Dedifferentiated amniotic fluid mesenchymal stem cell (primary cell): Measurements from ENCODE around the gene ALS2CL.

Source experiments
- DNase-seq: peaks from one replicate; pipeline ENCODE4 v3.0.0-alpha.2; 2016; ENCODE audit errors: extremely low spot score

ALS2CL gene

GRCh38 chr3:46629551-46630517, 63.6 kb downstream of the ALS2CL start:
- peak; percentile 52 for DNase-seq

- DNase-seq: no peak
Measured at GRCh38 chr3:46628901-46629369, 64.5 kb downstream of the ALS2CL start.

GRCh38 chr3:46627078-46627477, 66.4 kb downstream of the ALS2CL start:
- DNase-seq: no peak

GRCh38 chr3:46626039-46626438, 67.4 kb downstream of the ALS2CL start:
- no peak for DNase-seq

GRCh38 chr3:46624975-46625490, 68.4 kb downstream of the ALS2CL start:
- no peak for DNase-seq

- no peak for DNase-seq
Measured at GRCh38 chr3:46624533-46624932, 68.9 kb downstream of the ALS2CL start.

GRCh38 chr3:46619845-46620778, 73.4 kb downstream of the ALS2CL start:
- no peak for DNase-seq
